Stimulated activated CD8-positive, alpha-beta memory T cell treated with anti-CD3 and anti-CD28 coated beads, Interleukin-15, amount 100 ng/mL, for 48 hours (primary cell): Measurements from ENCODE around the gene ABHD6.
"Not testable (repeated sequence)": the region's sequence is repeated elsewhere in the genome, so short reads cannot be mapped to it uniquely, and the experiment has no call there.

Experiments used
- DNase-seq, 2 donors: peaks; one replicate each; pipeline ENCODE4 v3.0.0-alpha.2; 2020; ENCODE audit warnings: low read depth in 2 of 2

ABHD6 gene

DNA sequence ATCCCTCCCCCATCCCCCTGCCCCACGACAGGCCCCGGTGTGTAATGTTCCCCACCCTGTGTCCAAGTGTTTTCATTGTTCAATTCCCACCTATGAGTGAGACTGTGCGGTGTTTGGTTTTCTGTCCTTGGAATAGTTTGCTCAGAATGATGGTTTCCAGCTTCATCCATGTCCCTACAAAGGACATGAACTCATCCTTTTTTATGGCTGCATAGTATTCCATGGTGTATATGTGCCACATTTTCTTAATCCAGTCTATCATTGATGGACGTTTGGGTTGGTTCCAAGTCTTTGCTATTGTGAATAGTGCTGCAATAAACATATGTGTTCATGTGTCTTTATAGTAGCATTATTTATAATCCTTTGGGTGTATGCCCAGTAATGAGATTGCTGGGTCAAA, 5.3 kb downstream of the ABHD6 start:
- not testable (repeated sequence) for DNase-seq

DNA sequence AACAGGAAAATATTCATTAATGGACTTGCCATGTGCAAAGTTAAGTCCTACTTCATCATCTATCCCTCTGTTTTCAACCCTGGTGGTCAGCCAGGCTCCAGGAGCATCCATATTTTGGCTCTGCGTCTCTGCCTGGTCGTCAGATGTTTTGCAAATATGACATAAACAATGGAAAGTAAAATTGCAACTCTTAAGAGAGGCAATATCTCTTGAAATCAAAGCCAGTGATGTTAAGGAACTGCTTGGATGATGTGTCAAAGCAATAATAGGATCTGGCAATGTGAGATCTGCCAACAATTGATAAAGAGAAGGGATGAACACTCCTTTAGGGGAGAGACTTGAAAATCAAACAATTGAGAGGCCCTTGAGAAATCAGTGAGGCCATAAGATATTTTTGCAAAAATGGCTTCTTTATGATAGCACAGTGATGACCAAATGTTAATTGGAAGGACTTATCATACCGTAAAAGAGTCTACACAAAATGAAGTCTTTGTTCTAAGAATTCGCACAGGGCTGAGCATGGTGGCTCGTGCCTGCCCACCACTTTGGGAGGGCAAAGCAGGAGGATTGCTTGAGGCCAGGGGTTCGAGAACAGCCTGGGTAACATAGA, 6.5 kb downstream of the ABHD6 start:
- no peak for DNase-seq

- no peak for DNase-seq
Observed at GRCh38 chr3:58246148-58247047, 8.8 kb downstream of the ABHD6 start.

DNA sequence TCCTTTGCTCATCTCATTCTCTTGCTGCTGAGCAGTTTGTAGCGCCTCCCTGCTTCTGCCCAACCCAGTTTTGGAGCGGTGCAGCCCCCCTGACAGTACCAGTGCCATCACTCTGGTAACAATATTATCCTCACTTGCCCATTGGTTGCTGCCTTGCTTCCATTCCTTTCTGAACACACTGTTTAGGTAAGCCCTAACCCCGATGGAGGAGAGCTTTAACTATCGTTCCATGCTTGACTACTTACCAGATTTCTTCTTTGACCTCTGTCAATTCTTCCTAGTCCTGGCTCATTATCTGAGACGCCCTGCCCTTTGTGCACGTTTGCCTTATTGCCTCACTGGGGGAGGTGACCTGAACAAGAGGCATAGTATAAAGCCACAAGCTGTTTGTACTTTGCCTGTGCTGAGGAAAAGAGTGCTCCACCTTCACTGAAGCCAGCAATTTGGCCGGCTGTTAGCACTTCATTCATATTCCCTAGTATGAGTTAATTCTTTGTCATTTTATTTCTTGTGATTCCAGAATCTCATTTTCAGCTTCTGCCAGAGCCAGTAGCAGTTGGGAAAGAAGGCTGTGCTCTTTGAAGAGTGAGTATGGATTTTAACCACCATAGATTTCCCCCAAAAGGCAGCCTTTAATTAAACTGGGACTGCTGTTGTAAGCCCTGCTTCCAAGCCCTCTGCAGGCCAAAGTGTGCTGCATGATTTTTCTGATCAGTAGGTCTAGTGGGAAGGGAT, 11.9 kb downstream of the ABHD6 start:
- no peak for DNase-seq

DNA sequence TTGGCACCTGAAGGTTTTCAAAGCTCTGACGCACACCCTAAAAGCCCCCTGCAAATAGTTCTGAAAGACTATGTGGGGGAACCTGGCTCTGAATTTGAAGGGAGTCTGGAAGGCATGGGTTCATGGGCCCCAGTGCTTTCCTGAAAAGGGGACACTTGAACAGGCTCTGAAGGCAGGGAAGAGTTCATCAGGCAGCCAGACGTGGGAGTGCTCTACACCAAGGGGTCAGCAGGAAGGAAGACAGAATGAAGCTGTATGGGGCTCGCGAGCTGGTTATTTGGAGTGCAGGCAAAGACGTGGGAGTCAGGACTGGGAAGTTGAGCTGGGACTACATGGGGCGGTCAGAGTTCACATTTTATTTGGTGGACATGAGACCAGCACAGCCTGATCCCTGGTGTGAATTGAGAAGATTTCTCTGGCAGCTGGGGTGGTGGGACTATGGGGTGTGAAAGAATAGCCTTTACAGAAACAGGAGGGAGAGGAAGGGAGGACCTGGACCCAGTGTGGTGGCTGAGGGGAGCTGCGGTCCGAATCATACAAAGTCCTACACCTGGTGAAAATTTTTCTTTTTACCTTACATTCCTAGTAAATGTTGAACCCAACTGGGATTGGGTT, 12.6 kb downstream of the ABHD6 start:
- DNase-seq: no peak

GRCh38 chr3:58251631-58252035, 14.0 kb downstream of the ABHD6 start:
- DNase-seq: no peak

DNA sequence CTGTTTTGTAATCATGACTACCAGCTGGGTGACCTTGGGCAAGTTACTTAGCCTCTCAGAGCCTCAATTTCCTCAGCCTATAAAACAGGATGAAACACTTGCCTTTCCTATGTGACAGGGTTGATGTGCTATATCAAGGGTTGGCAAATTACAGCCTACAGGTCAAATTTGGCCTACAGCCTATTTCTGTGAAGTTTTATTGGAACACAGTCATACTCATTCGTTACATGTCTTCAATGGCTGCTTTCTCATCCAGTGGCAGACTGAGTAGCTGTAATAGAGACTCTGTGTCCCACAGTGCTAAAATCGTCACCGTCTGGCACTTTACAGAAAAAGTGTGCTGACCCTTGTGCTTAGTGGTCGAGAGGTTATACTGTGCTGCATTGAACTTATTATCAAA, 16.6 kb downstream of the ABHD6 start:
- no peak for DNase-seq

DNA sequence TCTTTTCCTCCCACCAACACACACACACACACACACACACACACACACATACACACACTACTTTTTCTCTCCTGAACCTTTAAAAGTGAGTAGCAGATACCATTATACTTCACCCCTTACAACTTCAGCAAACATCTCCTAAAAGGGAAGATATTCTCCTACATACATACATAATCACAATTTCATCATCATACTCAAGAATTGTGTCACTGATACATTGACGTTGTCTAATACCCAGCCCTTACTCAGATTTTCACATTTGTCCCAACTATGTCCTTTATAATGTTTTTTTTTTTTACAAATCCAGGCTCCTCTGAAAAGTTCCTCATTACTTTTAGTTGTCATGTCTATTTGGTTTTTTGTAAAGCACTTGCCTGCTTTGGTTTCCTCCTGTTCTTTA, 18.5 kb downstream of the ABHD6 start:
- DNase-seq: no peak

GRCh38 chr3:58256511-58256910, 18.9 kb downstream of the ABHD6 start:
- DNase-seq: no peak

- DNase-seq: no peak
Observed at GRCh38 chr3:58258392-58259055, 20.9 kb downstream of the ABHD6 start.

- peak; percentile 10 to 31 for DNase-seq
Observed at GRCh38 chr3:58260261-58260731, 22.7 kb downstream of the ABHD6 start.

DNA sequence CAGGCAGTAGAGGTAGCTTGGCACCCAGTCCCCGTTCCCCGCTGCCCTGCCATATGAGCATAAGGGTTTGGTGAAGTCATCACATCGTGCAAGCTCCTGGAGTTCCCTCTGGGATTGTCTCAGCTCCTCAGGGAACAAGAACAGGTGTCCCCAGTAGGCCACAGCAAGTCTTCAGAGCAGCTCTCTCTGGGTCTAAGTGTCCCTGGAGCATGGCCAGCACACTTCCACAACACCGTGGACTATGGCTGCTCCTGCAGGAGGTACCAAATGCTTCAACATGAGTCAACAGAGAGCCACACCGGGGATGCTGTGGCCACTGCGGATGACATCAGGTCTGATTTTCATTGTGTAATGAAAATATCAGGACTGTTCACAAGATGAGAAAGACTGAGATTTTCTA, 23.1 kb downstream of the ABHD6 start:
- DNase-seq: no peak

- DNase-seq: no peak
Observed at GRCh38 chr3:58261954-58262666, 24.5 kb downstream of the ABHD6 start.

DNA sequence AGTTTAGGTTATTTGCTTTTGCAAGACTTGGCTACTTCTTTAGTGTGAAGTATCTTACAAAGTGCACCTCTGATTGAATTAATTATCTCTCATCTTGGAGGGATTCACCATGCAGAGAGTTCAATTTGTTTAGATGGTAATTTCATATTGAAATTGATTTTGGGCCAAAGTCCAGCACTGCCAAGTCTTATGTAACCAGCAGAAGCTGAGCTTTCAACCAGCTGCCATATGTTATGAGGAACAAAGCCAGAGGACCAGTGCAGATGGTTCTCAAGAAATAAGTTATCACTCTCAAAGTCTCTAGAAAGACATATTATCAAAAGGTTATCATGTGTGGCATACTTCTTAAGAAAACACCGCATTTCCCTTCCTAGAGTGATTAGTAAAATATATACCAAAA, 29.0 kb downstream of the ABHD6 start:
- DNase-seq: no peak

DNA sequence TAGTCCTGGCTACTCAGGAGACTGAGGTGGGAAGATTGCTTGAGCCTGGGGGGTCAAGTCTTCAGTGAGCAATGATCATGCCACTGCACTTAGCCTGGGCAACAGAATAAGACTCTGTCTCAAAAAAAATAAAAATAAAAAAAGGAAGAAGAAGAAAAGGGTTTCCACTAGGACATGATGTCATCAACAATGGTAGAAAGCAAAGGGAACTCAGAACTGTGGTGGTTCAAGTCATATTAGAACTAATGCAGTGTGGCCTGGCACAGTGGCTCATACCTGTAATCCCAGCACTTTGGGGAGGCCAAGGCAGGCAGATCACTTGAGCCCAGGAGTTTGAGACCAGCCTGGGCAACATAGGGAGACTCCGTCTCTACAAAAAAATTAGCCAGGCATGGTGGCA, 30.0 kb downstream of the ABHD6 start:
- DNase-seq: not testable (repeated sequence)

DNA sequence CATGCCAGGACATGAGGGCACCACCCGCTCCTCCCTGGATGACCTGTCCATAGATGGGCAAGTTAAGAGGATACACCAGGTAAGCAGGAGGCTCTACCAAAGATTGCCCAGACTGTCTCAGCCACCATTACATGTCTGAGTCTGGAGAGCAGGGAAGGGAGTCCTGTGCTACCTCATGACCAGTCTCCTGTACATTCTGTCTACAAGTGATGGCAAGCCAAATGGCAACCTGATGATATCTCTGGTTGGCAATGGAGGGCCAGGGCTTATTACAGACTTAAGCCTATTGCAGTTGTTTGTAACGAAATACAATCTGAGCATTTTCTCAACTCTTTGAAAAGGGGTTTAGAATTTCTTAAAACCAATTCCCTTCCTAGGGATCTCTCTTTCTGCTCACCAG, 31.8 kb downstream of the ABHD6 start:
- DNase-seq: no peak

- DNase-seq: no peak
Observed at GRCh38 chr3:58270485-58270884, 32.9 kb downstream of the ABHD6 start.

DNA sequence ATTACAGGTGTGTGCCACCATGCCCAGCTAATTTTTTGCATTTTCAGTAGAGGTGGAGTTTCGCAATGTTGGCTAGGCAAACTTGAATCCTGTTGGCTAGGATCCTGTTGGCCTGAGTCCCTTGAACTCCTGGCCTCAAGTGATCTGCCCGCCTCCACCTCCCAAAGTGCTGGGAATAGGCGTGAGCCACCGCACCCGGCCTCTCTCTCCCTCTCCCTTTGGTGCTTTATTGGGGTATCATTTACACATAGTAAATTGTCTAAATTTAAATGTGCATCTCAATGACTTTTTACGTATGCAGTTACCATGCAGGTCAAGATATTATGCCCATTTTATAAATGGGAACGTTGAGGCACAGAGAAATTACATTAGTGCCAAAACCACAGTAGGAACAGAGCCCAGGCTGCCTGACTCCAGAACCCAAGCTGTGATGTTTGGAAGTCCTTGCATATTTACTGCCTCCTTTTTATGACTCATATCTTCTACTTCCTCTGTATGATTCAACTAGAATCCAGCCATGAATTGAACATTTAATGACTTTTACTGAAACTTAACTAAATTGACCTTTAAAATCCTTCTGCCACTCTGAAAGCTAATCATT, 34.4 kb downstream of the ABHD6 start:
- DNase-seq: no peak

DNA sequence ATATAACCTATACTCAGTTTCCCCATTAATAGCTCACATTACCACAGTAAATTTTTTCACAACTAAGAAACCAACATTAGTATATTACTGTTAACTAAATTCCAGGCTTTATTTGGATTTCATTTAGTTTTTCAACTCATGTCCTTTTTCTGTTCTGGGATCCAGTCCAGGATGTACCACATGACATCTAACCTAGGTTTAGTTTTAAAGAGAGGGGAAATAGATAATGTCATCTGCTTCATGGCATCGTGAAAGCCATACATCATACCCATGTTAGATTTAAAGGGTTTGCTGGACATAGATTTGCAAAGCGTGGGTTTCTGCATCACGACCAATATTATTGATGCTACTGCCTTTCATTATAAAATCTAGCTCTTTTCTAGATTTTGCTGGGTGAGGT, 35.3 kb downstream of the ABHD6 start:
- no peak for DNase-seq

- not testable (repeated sequence) for DNase-seq
Observed at GRCh38 chr3:58273362-58273761, 35.8 kb downstream of the ABHD6 start.
